ENCODE data around the gene CHMP2A.

DNA sequence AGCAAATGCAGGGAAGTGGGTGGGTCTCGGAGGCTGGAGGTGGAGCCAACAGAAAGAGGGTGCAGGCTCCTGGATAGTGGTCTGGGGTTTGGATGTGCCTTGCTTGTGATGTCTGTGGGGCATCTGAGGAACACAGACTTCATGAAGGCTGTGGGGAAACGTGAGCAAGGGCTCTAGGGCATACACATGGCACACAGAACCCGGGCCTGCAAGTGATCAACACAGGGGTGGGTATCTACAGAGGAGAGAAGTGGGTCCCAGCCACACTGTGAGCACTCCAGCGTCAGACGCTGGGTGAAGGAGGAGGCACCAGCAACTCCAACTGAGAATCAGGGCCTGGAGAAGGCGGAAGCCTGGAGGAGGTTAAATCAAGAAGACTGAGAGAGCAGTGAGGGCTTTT, 8.9 kb upstream of the CHMP2A start:
- TF ChIP-seq CTCF (IDR thresholded peaks at IDR 0.05; ENCODE audit: low read depth, low read length, poor library complexity, severe bottlenecking): no peak
- TF ChIP-seq EZH2phosphoT487 (IDR thresholded peaks at IDR 0.05; ENCODE audit: borderline replicate concordance, low read length): no peak

All from DOHH2 (cell line).